Gastroesophageal sphincter (tissue), 3 donors: ENCODE results near the gene MAP4K2.

ENCODE experiments used
- EP300 ChIP-seq: sonication (generic); formaldehyde crosslinking; IDR thresholded peaks from one replicate; pipeline ENCODE4 v1.6.1; 2017; ENCODE audit warnings: antibody characterized with exemption, mild to moderate bottlenecking
- POLR2A ChIP-seq, 2 donors: fragments of 450-650 bp; IDR thresholded peaks; one replicate each; pipeline ENCODE4 v1.6.1; 2017; ENCODE audit warnings: antibody characterized with exemption in 2 of 2, mild to moderate bottlenecking in 2 of 2, moderate library complexity in 1 of 2
- TF ChIP-seq, protein P1 (sequence below), 4 experiments: fragments of 200-600 bp in 2 of 4; fragments of 450-650 bp in 2 of 4; sonication (generic) in 1 of 4; IDR thresholded peaks; one replicate each; pipeline ENCODE4 v1.5.1; 2017 to 2019; ENCODE audit warnings: antibody characterized with exemption in 4 of 4, mild to moderate bottlenecking in 2 of 4, moderate library complexity in 2 of 4

DNA sequence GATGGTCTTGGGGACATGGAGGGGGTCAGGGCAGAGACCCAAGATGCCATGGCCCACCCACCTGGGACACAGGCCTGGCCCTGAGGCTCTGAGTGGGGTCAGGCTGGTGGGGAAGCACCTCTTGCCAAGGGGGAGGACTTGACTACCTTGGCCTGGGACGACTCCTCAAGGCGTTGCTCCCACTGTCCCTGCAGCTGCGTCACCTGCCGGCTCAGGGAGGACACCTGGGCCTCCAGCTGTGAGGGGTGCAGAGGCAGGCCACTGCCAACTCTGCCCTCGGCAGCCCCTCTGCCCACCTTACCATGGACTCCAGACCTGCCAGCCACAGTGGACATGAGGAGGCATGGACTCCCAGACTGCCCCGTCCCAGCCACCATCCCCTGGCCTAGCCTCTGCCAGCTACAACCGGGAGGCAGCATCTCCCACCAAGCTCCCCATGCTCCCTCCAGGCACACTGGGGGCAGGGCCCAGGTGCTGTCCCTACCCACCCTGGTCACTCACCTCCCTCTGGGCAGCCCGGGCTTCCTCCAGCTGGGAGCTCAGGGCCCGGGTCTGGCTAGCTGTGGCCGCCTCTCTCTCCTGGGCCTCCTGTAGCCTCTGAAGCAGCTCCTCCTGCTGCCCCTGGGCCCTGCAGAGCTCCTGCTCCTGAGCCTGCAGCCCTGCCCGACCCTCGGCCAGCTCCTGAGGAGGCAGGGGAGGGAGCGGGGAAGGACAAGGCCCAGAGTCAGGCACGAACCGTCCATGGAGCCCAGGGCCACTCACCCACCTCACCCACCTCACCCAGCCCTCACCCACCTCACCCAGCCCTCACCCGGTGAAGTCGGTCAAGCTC is 32.8 kb upstream of the MAP4K2 start:
- TF ChIP-seq, protein P1, sequence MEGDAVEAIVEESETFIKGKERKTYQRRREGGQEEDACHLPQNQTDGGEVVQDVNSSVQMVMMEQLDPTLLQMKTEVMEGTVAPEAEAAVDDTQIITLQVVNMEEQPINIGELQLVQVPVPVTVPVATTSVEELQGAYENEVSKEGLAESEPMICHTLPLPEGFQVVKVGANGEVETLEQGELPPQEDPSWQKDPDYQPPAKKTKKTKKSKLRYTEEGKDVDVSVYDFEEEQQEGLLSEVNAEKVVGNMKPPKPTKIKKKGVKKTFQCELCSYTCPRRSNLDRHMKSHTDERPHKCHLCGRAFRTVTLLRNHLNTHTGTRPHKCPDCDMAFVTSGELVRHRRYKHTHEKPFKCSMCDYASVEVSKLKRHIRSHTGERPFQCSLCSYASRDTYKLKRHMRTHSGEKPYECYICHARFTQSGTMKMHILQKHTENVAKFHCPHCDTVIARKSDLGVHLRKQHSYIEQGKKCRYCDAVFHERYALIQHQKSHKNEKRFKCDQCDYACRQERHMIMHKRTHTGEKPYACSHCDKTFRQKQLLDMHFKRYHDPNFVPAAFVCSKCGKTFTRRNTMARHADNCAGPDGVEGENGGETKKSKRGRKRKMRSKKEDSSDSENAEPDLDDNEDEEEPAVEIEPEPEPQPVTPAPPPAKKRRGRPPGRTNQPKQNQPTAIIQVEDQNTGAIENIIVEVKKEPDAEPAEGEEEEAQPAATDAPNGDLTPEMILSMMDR (IDR thresholded peaks at IDR 0.05): no peak
- TF ChIP-seq EP300 (no peak), POLR2A (IDR thresholded peaks at IDR 0.05) (no peak)
